Activated naive CD4-positive, alpha-beta T cell (primary cell): ENCODE measurements around the gene ELOVL7.
"Not testable (repeated sequence)": the region's sequence is repeated elsewhere in the genome, so short reads cannot be mapped to it uniquely, and the experiment has no call there.

Experiments
- DNase-seq, 4 experiments: peaks; one replicate each; lab custom pipeline; 2025; lab: John Stamatoyannopoulos, UW

Gene ELOVL7

DNA sequence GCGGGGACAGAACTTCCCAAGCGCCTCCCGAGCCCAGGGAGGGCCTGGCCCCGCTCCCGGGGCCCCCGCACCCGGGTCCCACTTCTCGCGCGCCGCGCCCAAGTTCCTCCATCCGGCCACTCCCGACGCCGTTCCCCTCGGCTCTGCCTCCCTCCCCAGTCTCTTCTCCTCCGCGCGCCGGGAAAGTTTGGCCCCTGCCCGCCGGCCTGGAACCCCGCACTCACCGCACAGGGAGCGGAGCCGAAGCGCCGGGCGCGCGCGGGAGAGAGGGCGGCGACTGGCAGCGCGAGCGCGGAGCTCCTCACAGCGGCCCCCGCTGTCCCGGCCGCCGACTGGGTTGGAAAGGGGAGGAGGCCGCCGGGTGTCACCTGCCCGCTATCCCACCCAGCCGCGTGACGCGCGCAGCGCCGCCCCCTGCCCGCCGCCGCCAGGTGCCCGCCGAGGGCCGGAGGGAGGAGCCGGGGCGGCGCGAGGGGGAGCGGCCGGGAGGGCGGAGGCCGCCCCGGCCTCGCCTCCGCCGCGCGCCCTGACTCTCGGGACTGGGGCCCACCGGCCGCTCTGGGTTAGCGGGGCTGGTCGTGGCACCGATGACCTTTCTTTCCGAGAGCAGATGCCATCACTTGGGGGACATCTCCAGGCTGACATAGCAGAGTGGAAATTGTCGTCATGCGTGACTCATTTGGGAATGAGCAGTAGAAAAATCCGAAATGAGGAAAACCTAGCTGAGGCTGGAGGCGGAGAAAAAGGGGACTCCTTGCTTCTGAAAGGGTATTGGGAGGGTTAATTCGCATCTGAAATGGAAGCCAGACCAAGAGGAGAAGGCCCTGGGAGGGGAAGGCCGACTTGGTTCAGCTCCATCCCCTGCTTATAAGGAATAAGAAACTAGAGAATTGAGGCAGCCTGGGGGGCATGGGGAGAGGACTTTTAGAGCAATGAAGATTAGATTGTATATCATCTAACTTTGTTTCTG is at the start of gene ELOVL7:
TSS of gene ELOVL7 (minus strand) at position 334 of the 970 bp plus-strand sequence. CDS start 56,872 bp downstream, outside the sequence.
- DNase-seq, result no peak

DNA sequence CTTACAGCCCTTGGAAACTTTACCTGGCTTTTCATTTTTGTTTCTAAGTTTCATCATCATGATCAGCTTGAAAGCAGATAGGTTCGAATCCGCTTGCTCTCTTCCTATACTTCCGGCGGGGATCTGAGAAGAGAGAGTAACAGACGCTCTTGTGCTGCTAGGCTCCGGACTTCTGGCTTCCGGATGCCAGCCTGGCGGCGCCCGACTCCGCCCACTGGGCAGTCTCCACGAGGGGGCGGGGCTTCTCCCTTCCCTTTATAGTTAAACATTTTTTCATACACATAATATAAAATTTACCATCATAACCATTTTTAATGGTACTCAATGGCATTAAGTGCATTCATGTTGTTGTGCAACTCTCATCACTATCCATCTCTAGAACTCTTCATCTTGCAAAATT is 49.5 kb upstream of the ELOVL7 start:
- DNase-seq, result no peak

DNA sequence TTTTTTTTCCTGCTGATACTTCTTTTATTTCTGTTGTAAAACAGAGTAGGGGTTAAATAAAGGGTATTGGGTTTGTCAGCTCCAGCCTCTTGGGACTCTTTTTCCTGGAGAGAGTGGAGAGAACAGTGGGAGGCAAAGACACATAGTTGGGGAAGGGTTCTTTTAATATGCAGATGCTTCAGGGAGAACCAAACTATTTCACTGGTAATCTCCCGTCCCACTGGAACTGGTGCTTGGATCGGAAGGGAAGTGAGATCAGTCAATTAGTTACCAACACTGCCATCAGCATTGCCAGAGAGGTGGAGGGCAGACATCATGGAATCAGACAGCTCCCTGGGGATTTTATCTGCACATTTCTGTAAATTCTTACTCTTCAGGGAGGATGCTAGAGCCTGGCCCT is 47.6 kb upstream of the ELOVL7 start:
- no peak for DNase-seq

DNA sequence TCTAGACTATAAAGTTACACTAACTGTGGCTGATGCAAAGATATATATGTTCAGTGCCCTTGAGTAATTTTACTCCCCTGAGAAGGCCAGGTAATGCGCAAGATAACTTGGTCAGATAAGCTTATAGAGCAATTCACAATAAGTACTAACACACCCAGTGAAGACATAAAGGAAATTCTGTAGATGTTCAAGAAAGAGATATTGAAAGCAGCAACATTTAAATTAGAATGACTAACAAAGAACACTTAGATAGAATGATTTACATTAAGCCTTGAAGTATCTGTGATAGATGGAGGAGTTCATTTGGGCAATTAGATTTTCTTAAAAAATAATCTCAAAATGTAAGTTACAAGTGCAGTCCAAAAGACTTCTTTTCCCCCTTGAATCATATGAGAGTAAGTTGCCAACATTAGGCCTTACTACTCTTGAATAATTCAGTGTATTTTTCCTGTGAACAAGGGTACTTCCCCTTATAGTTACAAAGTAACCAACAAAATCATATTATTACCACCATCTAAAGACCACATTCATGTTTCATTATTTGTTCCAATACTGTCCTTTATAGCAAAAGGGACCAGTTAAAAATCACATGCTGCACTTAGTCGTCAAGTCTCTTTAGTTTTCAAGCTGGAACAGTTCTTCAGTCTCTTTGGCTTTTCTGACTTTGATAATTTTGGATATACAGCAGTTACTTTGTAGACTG is 44.4 kb upstream of the ELOVL7 start:
- DNase-seq, result no peak

DNA sequence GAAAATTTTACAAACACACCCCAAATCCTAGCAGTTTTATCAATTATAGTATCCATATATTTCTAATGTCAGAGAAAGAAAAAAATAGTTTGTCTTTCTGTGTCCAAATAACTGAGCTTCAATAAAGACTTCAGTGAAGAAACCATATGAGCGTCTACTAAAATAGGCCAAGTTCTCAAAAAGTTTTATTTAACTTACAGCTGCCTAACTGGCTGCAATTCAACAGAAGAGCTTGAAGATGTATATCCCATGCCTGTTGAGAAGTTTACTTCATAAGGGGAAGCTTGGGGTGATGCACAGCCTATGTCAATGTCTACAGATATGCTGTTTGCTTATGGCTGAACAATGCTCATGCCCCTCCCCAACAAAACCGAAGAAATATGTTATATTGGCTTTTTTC is 43.7 kb upstream of the ELOVL7 start:
- DNase-seq, result no peak

DNA sequence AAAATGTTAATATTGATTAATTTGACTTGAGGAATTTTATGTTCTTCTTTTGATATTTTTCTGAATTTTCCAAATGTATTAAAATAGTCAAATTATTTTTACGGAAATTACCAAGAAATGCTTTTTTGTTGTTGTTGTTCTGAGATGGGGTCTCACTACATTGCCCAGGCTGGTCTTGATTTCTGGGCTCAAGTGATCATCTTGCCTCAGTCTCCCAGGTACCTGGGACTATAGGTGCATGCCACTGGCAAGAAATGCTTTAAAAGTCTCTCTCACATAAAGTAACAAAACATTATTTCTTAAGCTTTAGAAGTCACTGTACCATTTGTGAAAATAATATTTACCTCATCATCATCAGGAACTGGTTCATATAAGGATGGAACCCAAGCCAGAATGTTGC is 43.0 kb upstream of the ELOVL7 start:
- DNase-seq, result no peak

DNA sequence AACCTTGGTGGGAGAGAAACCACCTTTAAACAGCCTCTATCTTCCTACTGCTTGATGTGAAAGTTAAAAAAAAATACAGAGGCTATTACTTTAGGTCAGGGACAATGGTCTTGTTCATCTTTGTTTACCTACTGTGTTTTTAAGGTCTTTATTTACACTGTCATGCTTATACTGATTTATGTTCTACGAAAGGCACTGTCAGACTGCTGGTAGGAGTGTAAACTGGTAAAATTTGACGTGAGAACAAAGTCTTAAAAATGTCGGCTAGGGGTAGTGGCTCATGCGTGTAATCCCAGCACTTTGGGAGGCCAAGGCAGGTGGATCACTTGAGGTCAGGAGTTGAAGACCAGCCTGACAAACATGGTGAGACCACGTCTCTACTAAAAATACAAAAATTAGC is 42.1 kb upstream of the ELOVL7 start:
- DNase-seq, result no peak

DNA sequence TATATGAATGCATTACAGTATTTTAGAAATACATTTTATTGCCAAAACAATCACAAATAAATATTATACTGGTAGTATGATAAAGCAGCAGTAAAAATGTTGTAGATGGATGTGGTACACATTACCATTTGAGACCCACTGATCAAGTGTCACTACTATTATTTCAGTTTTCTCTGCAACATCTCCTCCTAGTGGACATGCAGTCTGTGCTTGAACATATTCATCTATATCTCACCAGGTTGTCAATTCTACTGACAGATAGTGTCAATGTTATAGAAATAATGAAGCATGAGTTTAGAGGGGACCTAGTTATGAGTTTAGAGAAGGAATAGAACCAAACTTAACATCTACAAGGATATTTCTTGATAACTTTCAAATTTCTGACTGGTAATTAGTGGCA is 39.2 kb upstream of the ELOVL7 start:
- DNase-seq, result no peak

DNA sequence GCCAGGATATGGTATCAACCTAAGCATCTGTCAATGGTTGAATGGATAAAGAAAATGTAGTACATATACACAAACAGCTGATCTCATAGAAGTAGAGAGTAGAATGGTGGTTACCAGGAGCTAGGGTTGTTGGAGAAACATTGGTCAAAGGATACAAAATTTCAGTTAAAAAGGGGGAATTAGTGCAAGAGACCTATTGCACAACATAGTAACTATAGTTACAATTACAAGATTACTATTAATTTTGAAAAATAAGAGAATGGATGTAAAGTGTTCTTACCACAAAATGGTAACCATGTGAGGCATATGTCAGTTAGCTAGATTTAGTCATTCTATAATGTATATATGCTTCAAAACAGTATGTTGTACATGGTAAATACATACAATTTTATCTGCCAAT is 28.8 kb upstream of the ELOVL7 start:
- DNase-seq, result no peak

DNA sequence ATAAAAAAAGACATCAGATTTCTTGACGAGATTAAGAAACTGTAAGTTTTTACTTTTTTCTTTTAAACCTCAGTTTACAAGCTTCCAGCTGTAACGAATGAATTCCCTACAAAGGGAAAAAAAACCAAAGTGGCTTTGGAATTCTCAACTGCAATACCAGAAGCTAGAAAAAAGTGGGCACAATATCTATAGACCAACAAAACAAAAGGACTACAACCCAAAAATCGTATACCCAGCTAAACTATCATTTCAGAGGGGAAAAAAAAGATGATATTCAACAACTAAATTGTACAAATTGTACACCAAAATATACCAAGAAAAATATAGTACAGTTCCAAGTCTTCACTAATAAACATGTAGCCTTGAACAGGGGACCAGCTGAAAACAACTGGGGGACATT is 26.8 kb upstream of the ELOVL7 start:
- DNase-seq, result no peak

DNA sequence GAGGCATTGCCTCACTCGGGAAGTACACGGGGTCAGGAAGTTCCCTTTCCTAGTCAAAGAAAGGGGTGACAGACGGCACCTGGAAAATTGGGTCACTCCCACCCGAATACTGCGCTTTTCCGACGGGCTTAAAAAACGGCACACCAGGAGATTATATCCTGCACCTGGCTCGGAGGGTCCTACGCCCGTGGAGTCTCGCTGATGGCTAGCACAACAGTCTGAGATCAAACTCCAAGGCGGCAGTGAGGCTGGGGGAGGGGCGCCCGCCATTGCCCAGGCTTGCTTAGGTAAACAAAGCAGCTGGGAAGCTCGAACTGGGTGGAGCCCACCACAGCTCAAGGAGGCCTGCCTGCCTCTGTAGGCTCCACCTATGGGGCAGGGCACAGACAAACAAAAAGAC is 16.5 kb upstream of the ELOVL7 start:
- DNase-seq, result not testable (repeated sequence)

DNA sequence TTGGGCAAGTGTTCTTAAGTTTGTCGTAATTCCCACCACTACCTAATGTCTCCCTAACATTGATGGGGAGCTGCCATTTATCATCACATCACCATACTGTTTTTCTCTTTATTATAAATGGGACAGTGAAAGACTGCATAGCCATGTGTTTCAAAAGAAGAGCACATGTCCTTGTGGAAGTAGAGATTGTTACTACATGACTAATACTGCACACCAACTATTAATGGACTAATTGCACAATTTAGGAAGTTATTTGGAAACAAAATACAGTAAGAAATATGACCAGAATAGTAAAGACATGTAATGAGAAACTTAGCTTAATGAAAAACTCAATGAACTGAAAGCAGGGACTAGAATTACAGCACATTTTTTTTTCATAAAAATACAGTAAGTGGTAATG is 12.0 kb upstream of the ELOVL7 start:
- no peak for DNase-seq

DNA sequence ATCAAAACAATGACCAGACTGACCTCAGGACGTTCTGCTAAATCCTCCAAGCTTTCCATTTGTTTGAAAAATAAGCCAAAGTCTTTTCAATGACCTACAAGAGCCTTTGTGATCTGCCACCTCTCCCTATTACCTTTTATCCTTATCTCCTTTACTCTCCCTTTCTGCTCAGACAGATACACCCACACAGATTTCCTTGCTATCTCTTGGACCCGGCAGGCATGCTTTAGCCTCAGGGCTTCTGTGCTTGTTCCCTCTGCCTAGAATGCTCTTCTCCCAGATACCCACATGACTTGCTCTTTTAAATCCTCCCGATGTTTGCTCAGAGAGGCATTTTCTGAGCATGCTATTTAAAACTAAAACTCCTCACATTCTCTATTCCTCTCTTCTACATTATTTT is 8.9 kb upstream of the ELOVL7 start:
- no peak for DNase-seq

DNA sequence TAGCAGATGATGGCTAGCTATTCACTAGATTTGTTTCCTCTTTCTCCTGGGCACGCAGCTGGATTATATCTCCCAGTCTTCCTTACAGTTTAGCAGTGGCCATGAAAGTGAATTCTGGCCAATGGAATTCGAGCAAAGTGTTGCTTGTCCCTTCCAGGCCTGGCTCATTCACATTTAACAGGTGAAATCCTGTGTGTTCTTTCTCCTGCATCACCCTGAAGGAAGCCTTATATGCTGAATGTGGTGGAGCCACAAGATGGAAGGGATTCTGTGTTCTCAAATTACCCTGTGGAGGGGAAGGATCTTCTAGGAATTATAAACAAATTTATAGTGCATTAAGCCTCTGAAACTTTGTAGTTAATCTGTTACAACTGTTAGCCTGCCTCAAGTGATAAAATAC is 8.2 kb upstream of the ELOVL7 start:
- DNase-seq, result no peak

DNA sequence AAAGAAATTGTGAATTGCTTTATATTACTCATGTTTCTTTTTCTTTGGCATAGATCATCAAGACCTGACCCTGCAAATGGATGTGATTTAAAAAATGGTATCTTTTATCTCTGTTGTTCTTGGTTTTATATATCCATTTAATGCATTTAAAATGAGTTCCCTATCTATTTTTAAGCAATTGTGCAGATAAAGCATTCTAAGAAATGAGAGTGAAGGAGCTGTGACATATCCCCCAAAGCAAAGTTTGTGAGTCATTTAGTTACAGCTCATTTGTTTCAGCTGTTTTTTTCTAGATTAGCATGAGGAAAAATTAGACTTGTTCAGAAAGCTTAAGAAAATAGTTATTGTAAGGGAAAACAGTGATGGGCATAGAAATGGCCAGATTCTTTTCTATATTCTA is 7.6 kb upstream of the ELOVL7 start:
- DNase-seq, result no peak

DNA sequence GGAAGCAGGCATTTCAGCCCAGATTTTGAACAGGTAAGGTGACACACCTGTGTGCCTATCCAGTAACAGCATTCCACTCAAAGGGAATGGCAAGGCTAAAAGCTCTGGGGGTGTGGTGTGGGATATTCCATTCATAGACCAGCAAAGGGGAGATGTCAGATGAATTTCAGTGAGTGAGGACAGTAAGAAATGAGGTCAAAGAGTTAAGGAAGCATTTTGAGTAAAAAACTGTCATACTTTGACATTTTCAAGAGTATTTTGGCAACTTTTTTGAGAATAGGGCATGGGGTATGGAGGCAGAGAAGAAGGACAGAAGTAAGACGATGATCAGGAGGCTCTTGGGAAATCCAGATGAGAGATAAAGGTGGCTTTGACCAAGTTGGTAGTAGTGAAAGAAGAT is 2.2 kb upstream of the ELOVL7 start:
- DNase-seq, result no peak

DNA sequence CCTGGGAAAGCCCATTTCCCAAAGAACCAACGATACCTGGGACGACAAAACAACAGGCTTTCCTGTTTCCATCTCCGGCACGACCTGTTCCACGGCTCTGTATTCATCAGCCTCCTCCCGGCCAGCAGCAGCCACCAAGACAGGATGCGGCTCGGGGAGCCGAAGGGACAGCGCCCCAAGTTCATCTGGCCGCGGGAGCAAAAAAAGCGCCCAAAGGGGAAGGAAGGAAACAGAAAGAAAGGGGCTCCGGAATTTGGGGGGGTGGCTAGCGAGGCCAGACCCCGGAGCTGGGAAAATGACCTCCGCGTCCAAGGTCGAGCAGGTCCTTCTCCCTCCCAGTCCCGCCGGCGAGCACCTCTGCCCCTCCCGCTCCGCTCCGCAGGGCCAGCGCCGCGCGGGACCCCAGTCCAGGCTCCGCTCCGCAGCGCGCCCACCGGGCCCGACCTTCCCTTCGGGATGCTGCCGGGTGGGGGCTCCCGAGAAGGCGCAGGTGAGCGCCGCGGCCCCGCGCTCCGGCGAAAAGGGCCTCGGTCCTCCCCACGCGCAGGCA is 608 bp downstream of the ELOVL7 start:
- no peak for DNase-seq

DNA sequence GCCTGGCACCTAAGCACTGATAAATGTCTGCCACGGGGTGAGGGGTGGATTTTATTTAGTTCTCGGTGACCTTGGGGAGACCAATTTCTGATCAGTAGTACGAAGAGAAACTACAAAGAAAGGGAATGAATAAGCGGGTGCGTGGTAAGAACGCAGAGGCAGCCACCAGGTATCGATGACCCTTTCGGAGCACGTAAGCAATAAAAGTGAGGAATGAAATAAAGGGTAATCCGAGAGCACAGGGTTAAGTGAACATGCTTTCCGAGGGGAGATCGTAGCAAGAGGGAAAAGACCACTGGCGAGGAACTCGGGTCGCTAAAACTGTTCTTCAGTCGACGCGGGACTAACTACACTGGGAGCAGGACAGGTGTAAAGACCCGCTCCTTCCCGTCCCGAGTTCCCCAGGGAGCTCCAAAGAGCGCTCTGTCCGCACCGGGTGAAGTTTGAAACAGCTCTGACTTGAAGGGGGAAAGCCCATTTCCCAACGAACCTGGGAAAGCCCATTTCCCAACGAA is 1.1 kb downstream of the ELOVL7 start:
- no peak for DNase-seq

DNA sequence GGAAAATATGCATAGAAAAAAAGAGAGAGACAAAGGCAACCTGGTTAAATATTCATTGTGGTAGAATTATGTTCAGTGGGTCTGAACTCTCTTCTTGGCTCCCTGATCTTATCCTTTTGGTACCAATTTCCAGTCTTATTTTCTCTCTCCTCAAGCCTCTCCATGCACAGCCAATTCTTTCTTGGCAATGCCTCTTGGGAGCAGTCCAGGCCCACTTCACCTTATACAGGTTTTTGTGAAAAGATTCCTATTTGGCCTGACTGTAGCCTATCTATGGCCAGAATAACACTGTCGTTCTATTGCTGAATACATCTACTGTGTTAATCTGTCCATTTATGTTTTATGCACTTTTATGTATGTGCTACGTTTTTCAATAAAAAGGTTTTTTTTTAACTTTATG is 2.7 kb downstream of the ELOVL7 start:
- DNase-seq, result no peak

DNA sequence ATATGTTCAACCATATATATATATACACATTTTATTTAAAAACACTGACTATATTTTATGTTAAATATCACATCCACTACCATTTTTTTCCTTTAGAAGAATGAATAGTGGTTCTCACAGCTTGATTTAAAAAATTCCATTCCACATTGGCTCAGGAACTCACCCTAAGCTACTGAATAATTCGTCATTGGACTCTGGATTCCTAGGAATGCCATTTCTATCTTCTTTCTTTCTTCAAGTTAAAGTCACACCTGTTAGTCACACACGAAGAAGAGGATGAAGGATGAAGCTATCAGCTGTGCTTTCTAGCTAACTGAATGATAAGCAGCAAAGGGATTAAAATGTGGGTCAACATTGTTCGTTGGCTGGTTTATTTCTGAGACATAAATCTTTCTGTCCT is 7.9 kb downstream of the ELOVL7 start:
- no peak for DNase-seq

DNA sequence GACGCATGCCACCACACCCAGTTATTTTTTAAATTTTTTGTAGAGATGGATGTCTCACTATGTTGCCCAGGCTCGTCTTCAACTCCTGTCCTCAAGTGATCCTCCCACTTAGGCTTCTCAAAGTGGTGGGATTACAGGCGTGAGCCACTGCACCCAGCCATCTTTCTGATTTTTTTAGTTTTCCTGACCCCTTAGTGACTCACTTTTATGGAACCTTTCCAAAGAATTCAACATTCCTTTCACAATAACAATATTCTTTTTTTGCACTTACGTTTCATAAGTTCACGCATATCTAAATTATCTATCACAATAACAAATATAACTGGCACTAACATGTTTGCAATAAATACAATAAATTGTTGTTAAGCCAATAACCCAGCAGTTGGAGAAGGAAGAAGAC is 8.5 kb downstream of the ELOVL7 start:
- no peak for DNase-seq

DNA sequence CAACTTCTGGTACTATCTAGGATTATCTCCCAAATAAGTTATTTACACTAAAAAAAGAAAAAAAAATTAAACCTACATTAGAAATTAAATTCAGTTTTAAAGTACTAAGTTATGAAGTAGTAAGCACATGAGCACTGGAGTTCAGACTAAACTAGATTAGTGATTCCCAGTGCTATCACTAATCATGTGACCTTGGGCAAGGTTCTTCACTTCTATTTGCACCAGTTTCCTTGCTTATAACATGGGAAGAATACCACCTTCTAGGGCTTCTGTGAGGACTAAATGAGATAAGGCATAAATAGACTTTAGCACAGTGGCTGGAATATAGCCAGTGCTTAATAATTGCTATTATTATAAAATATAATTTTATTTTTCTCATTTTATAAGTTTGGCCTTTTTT is 10.5 kb downstream of the ELOVL7 start:
- DNase-seq, result no peak

DNA sequence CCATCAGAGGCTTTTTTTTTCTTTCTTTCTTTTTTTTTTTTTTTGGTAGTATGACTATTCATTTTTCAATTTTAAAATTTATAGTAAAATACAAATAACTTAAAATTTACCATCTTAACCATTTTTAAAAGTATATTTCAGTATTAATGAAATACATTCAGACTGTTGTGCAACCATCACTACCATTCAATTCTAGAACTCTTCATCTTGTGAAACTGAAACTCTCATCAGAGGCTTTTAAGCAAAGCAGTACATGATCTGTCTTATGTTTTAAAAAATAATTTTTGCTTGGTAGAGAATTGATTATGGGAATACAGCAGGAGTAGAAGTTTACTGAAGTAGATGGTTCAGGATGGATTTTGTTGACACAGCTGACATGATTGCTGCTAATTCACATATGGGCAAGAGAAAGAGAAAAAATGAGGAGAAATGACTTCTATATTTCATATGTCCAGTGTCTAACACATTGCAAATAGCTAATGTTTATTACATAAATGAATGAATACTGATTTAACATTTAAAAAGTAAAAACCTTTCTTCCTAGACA is 13.4 kb downstream of the ELOVL7 start:
- DNase-seq, result no peak
